Neural cell (in vitro differentiated cells): ENCODE measurements around the gene PCSK9. TPM values are rescaled to one million over a fixed set of nuclear protein-coding genes. Genes with fewer than 3 reads are reported as not detected.

Experiments
- H2AFZ ChIP-seq: fragments of 200-600, 300-800 bp; sonication (generic), shearing (Covaris generic); 2 replicates; pipeline ENCODE4 v1.6.0; 2014; ENCODE audit warnings: low read depth, mild to moderate bottlenecking, antibody characterized with exemption, low read length, moderate library complexity
- H3F3A ChIP-seq: fragments of 200-600 bp; shearing (Covaris generic); 2 replicates; pipeline ENCODE4 v1.6.1; 2016; ENCODE audit warnings: mild to moderate bottlenecking, moderate library complexity, mixed read lengths, antibody characterized with exemption, low read length; ENCODE audit not compliant: insufficient read depth, poor library complexity, severe bottlenecking
- H3K27ac ChIP-seq: fragments of 200-600, 300-800 bp; sonication (generic), shearing (Covaris generic); 2 replicates; pipeline ENCODE4 v1.5.1; 2014; ENCODE audit warnings: mild to moderate bottlenecking, low read length, moderate library complexity
- H3K27me3 ChIP-seq: fragments of 300-800, 200-600 bp; sonication (generic), shearing (Covaris generic); 2 replicates; pipeline ENCODE4 v1.6.0; 2014; ENCODE audit warnings: mild to moderate bottlenecking, low read depth, low read length, moderate library complexity; ENCODE audit not compliant: insufficient read depth
- H3K36me3 ChIP-seq: fragments of 300-800, 200-600 bp; sonication (generic), shearing (Covaris generic); 2 replicates; pipeline ENCODE4 v1.5.1; 2014; ENCODE audit warnings: mild to moderate bottlenecking, antibody characterized with exemption, low read length, moderate library complexity; ENCODE audit not compliant: insufficient read depth
- H3K4me2 ChIP-seq: fragments of 300-800, 200-600 bp; sonication (generic), shearing (Covaris generic); 2 replicates; pipeline ENCODE4 v1.6.0; 2014; ENCODE audit warnings: mild to moderate bottlenecking, low read length
- H3K4me3 ChIP-seq: fragments of 300-800, 200-600 bp; sonication (generic), shearing (Covaris generic); 2 replicates; pipeline ENCODE4 v1.5.1; 2014; ENCODE audit warnings: mild to moderate bottlenecking, low read length, moderate library complexity
- H3K79me2 ChIP-seq: fragments of 200-600 bp; shearing (Covaris generic); replicated peaks from 2 replicates; pipeline ENCODE4 v1.6.0; 2014; ENCODE audit warnings: mild to moderate bottlenecking, low read length, moderate library complexity; ENCODE audit not compliant: insufficient read depth
- H3K9ac ChIP-seq: fragments of 300-800, 200-600 bp; sonication (generic), shearing (Covaris generic); 2 replicates; pipeline ENCODE4 v1.6.1; 2016; ENCODE audit warnings: mild to moderate bottlenecking, low read length, mixed read lengths
- H3K9me2 ChIP-seq: fragments of 200-600 bp; shearing (Covaris generic); 2 replicates; pipeline ENCODE4 v1.6.1; 2016; ENCODE audit warnings: mild to moderate bottlenecking, low read length, mixed read lengths; ENCODE audit not compliant: insufficient read depth
- H3K9me3 ChIP-seq: fragments of 200-600, 300-800 bp; sonication (generic), shearing (Covaris generic); 2 replicates; pipeline ENCODE4 v1.6.1; 2016; ENCODE audit warnings: mild to moderate bottlenecking, mixed run types, low read length, moderate library complexity, mixed read lengths
- H4K20me1 ChIP-seq: fragments of 200-600 bp; shearing (Covaris generic); 2 replicates; pipeline ENCODE4 v1.6.1; 2016; ENCODE audit warnings: mild to moderate bottlenecking, mixed run types; ENCODE audit not compliant: insufficient read depth
- CTCF ChIP-seq: fragments of 450-650 bp; IDR thresholded peaks from 2 replicates; pipeline ENCODE4 v1.5.1; 2014; ENCODE audit warnings: antibody characterized with exemption, mild to moderate bottlenecking, moderate library complexity; ENCODE audit not compliant: poor library complexity, severe bottlenecking
- EP300 ChIP-seq: fragments of 450-650 bp; conservative IDR thresholded peaks from 2 replicates; pipeline ENCODE4 v1.6.1; 2014; ENCODE audit warnings: antibody characterized with exemption, mild to moderate bottlenecking, moderate library complexity; ENCODE audit not compliant: poor library complexity, severe bottlenecking
- EZH2 ChIP-seq: fragments of 200-600, 300-800 bp; shearing (Covaris generic), sonication (generic); IDR thresholded peaks from 2 replicates; pipeline ENCODE4 v1.6.1; 2014; ENCODE audit warnings: antibody characterized with exemption, low read length, borderline replicate concordance, mild to moderate bottlenecking; ENCODE audit not compliant: insufficient read depth, poor library complexity, severe bottlenecking
- MXI1 ChIP-seq: fragments of 450-650 bp; conservative IDR thresholded peaks from 2 replicates; pipeline ENCODE4 v1.6.1; 2014; ENCODE audit warnings: antibody characterized with exemption, mild to moderate bottlenecking; ENCODE audit not compliant: poor library complexity, severe bottlenecking
- POLR2AphosphoS5 ChIP-seq: IDR thresholded peaks from 2 replicates; pipeline ENCODE4 v1.6.1; 2012
- RAD21 ChIP-seq: fragments of 450-650 bp; conservative IDR thresholded peaks from 2 replicates; pipeline ENCODE4 v1.6.1; 2014; ENCODE audit warnings: antibody characterized with exemption, mild to moderate bottlenecking, moderate library complexity
- REST ChIP-seq: IDR thresholded peaks from 2 replicates; pipeline ENCODE4 v1.6.1; 2012; ENCODE audit warnings: borderline replicate concordance
- SMC3 ChIP-seq: fragments of 450-650 bp; conservative IDR thresholded peaks from 2 replicates; pipeline ENCODE4 v1.6.1; 2014; ENCODE audit warnings: antibody characterized with exemption, mild to moderate bottlenecking, moderate library complexity; ENCODE audit not compliant: poor library complexity
- TAF1 ChIP-seq: IDR thresholded peaks from 2 replicates; pipeline ENCODE4 v1.6.1; 2012; ENCODE audit warnings: low read depth
- polyA plus RNA-seq: library from polyadenylated mRNA; depleted of rRNA; stranded (reverse); fragments of >200 nt; gene quantifications from 2 replicates; pipeline ENCODE4 v1.2.3, GENCODE V29; 2014

The PCSK9 gene
- polyA plus RNA-seq, 1 donor from 2014 or later, result not detected

- Histone ChIP-seq H3K27ac (no peak overlapping the region), H4K20me1 (no peaks in the 10 kb centered on the region), H3K9me3 (no peaks in the 10 kb centered on the region), H3K9me2 (no peaks in the 10 kb centered on the region), H3K4me3 (no peak overlapping the region), H3K9ac (no peak overlapping the region), H3K79me2 (no peaks in the 10 kb centered on the region), H3K27me3 (peaks cover 32% of the 10 kb centered on the region), H3F3A (no peaks in the 10 kb centered on the region), H3K4me2 (no peak overlapping the region), H3K36me3 (no peaks in the 10 kb centered on the region), H2AFZ (no peak overlapping the region)
- TF ChIP-seq TAF1 (no peak), REST (no peak), EZH2 (no peak), POLR2AphosphoS5 (no peak), EP300 (no peak), CTCF (no peak), MXI1 (no peak), RAD21 (no peak), SMC3 (no peak)
Observed at GRCh38 chr1:55043726-55044125, 4.4 kb downstream of the PCSK9 start.

GRCh38 chr1:55044617-55045397 lies 5.5 kb downstream of the PCSK9 start:
- Histone ChIP-seq H3K27me3 (peaks cover 21% of the 10 kb centered on the region), H3K36me3 (no peaks in the 10 kb centered on the region), H4K20me1 (no peaks in the 10 kb centered on the region), H3K27ac (no peak overlapping the region), H3F3A (no peaks in the 10 kb centered on the region), H3K9ac (no peak overlapping the region), H3K4me3 (no peak overlapping the region), H3K4me2 (no peak overlapping the region), H3K9me3 (no peaks in the 10 kb centered on the region), H2AFZ (no peak overlapping the region), H3K79me2 (no peaks in the 10 kb centered on the region), H3K9me2 (no peaks in the 10 kb centered on the region)
- no peak for TF ChIP-seq REST
- TF ChIP-seq CTCF, result no peak
- no peak for TF ChIP-seq MXI1
- TF ChIP-seq EZH2, result no peak
- no peak for TF ChIP-seq TAF1
